ENCODE measurements around the gene OR51F2. TPM values are rescaled to one million over a fixed set of nuclear protein-coding genes. Genes with fewer than 3 reads are reported as not detected.
"Not testable (repeated sequence)": the region's sequence is repeated elsewhere in the genome, so short reads cannot be mapped to it uniquely, and the experiment has no call there.

The OR51F2 gene
- total and polyA plus RNA-seq, 2 donors from 2014 or later = not detected

DNA sequence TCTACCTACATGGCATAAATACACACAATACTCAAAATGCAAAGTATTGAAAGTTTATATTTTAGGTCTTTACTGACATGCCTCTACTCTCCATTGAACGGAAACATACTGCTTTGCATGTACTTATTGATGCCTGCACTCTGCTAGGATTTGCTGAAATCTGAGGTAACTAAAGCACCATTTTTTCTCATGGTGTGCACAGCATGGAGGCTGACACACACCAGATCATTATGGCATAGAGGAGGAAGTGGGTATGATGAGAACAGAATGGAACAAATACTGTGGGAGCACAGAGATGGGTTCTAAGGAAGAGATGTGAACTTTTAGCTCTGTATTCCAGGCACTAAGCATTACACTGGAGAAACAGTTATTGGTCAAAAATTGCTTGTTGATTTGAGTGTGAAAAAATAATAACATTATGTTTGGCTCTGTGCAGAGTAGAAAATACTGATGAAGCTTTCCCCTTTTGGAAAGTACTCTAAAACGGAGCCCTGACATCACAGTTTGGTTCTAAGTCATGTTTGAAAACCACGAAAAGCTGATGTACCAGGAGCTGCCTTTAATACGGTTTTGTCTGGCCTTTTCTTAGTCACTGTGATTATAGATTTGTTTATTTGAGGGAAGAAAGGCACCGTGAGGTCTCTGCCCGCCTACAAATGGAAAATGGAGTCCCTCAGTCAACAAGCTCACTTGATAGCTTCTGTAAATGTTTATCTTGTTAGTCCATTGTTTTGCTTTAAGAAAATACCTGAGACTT, 22.5 kb upstream of the OR51F2 start:
- H3K4me1 ChIP-seq (ENCODE audit: control insufficient read depth in 2 of 3, insufficient read depth in 2 of 3, low read depth in 1 of 3, low read length in 3 of 3) = no peaks in the 10 kb centered on the region
- H3K4me3 ChIP-seq (ENCODE audit: low read length in 3 of 3) = no peak overlapping the region
- no peak for DNase-seq
- intact Hi-C loops (cut with DNase I) = no loop called here
- FAIRE-seq = no peak
- TF ChIP-seq CTCF (IDR thresholded peaks at IDR 0.05; ENCODE audit: borderline replicate concordance, extremely low read depth, insufficient read depth) = no peak
- no peak overlapping the region for H3K9ac ChIP-seq (ENCODE audit: low read length in 3 of 3)
- no peaks in the 10 kb centered on the region for H3K9me3 ChIP-seq (ENCODE audit: control insufficient read depth in 2 of 3, insufficient read depth in 1 of 3, low read length in 3 of 3)
- no peaks in the 10 kb centered on the region for H3K36me3 ChIP-seq (ENCODE audit: control insufficient read depth in 2 of 3, insufficient read depth in 3 of 3, low read length in 3 of 3)
- no peak overlapping the region for H3K27ac ChIP-seq (ENCODE audit: low read depth in 2 of 2, low read length in 2 of 2)
- H3K27me3 ChIP-seq (ENCODE audit: control insufficient read depth, insufficient read depth, low read length) = no peaks in the 10 kb centered on the region

- H3K36me3 ChIP-seq (ENCODE audit: control insufficient read depth in 2 of 3, insufficient read depth in 3 of 3, low read length in 3 of 3); DNase-seq; H3K9ac ChIP-seq (ENCODE audit: low read length in 3 of 3); FAIRE-seq; intact Hi-C loops (cut with DNase I); H3K9me3 ChIP-seq (ENCODE audit: control insufficient read depth in 2 of 3, insufficient read depth in 1 of 3, low read length in 3 of 3); H3K27me3 ChIP-seq (ENCODE audit: control insufficient read depth, insufficient read depth, low read length); H3K4me1 ChIP-seq (ENCODE audit: control insufficient read depth in 2 of 3, insufficient read depth in 2 of 3, low read depth in 1 of 3, low read length in 3 of 3); H3K27ac ChIP-seq (ENCODE audit: low read depth in 2 of 2, low read length in 2 of 2); H3K4me3 ChIP-seq (ENCODE audit: low read length in 3 of 3): not testable (repeated sequence)
Measured at GRCh38 chr11:4801316-4801715, 19.8 kb upstream of the OR51F2 start.

DNA sequence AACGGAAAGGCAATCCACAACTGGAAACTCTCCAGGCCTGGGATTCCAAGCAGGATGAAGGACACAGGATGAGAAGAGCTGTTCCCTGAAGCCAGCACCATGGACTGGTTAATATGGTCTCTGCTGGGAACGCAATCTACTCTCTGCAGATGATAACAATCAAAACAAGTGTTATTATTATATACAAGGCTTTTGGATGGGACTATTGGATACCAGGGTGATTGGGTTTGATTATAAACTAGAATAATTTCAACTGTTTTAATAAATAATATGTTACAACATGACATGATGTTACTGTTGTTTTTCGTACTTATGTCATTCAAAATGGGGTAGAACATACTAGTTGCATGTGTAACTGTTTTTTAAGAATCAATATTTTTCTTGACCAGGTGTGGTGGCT, 16.8 kb upstream of the OR51F2 start, which contains the start of gene OR52R1:
TSS of gene OR52R1 (minus strand) at position 101 of the 400 bp plus-strand sequence. CDS start at position 101, 0 bp downstream.
- FAIRE-seq = no peak
- Histone ChIP-seq H3K9me3 (ENCODE audit: control insufficient read depth in 2 of 3, insufficient read depth in 1 of 3, low read length in 3 of 3) (no peaks in the 10 kb centered on the region), H3K4me3 (ENCODE audit: low read length in 3 of 3) (no peak within 1 kb of the TSS), H3K9ac (ENCODE audit: low read length in 3 of 3) (no peak within 1 kb of the TSS), H3K27ac (ENCODE audit: low read depth in 2 of 2, low read length in 2 of 2) (no peak within 1 kb of the TSS), H3K4me1 (ENCODE audit: control insufficient read depth in 2 of 3, insufficient read depth in 2 of 3, low read depth in 1 of 3, low read length in 3 of 3) (no peaks in the 10 kb centered on the region), H3K36me3 (ENCODE audit: control insufficient read depth in 2 of 3, insufficient read depth in 3 of 3, low read length in 3 of 3) (no peaks in the 10 kb centered on the region), H3K27me3 (ENCODE audit: control insufficient read depth, insufficient read depth, low read length) (no peaks in the 10 kb centered on the region)
- intact Hi-C loops (cut with DNase I) = no loop called here
- no peak for TF ChIP-seq CTCF (IDR thresholded peaks at IDR 0.05; ENCODE audit: borderline replicate concordance, extremely low read depth, insufficient read depth)
- no peak for DNase-seq

- Histone ChIP-seq H3K27me3 (ENCODE audit: control insufficient read depth, insufficient read depth, low read length) (no peaks in the 10 kb centered on the region), H3K27ac (ENCODE audit: low read depth in 2 of 2, low read length in 2 of 2) (no peak overlapping the region), H3K4me3 (ENCODE audit: low read length in 3 of 3) (no peak overlapping the region), H3K36me3 (ENCODE audit: control insufficient read depth in 2 of 3, insufficient read depth in 3 of 3, low read length in 3 of 3) (no peaks in the 10 kb centered on the region), H3K9ac (ENCODE audit: low read length in 3 of 3) (no peak overlapping the region), H3K9me3 (ENCODE audit: control insufficient read depth in 2 of 3, insufficient read depth in 1 of 3, low read length in 3 of 3) (no peaks in the 10 kb centered on the region), H3K4me1 (ENCODE audit: control insufficient read depth in 2 of 3, insufficient read depth in 2 of 3, low read depth in 1 of 3, low read length in 3 of 3) (no peaks in the 10 kb centered on the region)
- intact Hi-C loops (cut with DNase I) = no loop called here
- FAIRE-seq = no peak
- TF ChIP-seq CTCF (IDR thresholded peaks at IDR 0.05; ENCODE audit: borderline replicate concordance, extremely low read depth, insufficient read depth) = no peak
- DNase-seq = no peak
Measured at GRCh38 chr11:4808476-4808875, 12.6 kb upstream of the OR51F2 start.

Measured in kidney (tissue), 14 donors.